ENCODE results near the gene ASB4.
A peak's percentile ranks its signal among the peaks of the same experiment; 100 is the strongest.
"Not testable (repeated sequence)": the region's sequence is repeated elsewhere in the genome, so short reads cannot be mapped to it uniquely, and the experiment has no call there.

Gene ASB4

DNA sequence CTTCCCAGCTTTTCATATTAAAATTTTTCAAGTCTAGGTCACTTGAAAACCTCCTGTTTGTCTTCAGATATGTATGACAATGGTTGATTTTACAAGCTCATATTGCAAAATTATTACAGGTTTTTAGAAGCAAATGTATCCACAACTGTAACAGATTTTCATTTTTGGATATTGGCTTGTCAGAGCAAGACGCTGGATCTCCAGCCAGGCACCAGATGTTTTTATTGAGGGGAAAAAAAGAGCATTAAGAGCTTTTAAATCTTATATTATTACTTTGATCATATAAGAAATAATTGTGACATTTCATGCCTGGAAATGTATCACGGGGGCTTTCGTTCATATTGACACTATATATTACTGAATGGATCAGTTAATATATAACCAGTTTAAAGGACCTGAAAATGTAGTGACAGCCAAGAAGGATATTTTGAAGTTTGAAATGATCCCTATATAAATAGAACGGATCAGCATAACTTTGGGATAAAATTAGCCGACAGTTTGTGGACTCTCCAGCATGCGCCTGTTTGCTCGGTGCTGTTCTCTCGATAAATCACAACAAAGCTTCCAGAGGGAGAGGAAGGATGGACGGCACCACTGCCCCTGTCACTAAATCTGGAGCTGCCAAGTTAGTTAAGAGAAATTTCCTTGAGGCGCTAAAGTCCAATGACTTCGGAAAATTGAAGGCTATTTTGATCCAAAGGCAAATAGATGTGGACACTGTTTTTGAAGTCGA lies at the start of gene ASB4:
TSS of gene ASB4 (plus strand) at position 553 of the 733 bp plus-strand sequence. CDS start at position 582, 29 bp downstream.
- DNase-seq (ENCODE audit: low spot score): no peak

DNA sequence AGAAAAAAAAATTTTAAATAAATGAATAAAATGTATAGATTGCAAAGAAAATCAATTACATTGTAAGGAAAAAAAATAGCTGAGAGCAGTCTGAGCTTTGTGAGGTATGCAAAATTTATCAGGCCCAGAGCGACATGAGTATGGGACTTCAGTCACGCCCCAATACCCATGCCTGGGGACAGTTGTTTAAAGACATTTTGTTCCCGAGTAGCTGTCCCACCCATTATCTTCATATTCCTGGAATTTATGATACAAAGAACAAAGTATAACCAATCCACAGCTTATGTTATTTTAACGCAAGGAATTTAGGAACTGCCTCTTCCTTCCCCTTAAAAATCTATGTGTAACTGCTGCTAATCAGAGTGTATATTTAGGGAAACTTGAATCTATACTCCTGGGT lies 49.3 kb upstream of the ASB4 start:
- no peak for DNase-seq (ENCODE audit: low spot score)

- DNase-seq (ENCODE audit: low spot score): no peak
Measured at GRCh38 chr7:95440394-95441038, 45.2 kb upstream of the ASB4 start.

DNA sequence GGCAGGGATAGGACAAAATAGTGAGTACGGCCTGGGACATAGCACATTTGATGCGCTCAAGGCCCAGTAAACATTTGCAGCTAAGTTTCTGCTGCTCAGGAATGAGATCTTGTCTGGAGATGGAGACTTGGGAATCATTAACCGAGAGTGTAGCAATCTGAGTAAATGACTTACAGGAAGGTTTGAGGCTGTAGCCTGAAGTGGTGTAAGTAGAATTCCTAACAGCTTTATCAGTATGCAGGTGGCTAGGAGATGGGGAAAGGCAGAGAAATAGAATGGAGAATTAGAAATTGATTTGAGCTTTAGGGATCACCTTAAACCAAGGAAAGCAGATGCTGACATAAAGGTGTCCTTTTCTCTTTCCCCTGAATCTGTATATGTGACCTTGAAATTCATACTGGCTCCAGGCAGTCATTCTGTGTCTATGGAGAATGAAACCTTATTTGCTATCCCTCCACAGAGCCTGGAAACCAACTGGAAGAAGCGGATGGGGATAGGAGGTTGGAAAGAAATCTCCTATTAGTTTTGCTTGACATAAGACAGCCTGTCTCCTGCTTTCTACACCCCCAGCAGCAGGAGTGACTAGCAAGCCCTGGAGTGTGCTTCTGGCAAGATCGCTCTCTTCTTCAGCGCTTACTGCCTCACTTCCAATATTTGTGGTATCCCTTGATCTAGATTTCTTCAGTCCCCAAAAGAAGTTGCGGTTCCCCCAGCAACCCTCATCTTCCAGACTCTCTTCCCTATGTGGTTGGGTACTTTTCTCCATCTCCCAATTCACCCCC lies 44.5 kb upstream of the ASB4 start:
- no peak for DNase-seq (ENCODE audit: low spot score)

GRCh38 chr7:95444796-95445195 lies 40.9 kb upstream of the ASB4 start:
- DNase-seq (ENCODE audit: low spot score): no peak

- DNase-seq (ENCODE audit: low spot score): no peak
Measured at GRCh38 chr7:95446618-95447017, 39.1 kb upstream of the ASB4 start.

GRCh38 chr7:95454438-95455045 lies 31.2 kb upstream of the ASB4 start:
- no peak for DNase-seq (ENCODE audit: low spot score)

DNA sequence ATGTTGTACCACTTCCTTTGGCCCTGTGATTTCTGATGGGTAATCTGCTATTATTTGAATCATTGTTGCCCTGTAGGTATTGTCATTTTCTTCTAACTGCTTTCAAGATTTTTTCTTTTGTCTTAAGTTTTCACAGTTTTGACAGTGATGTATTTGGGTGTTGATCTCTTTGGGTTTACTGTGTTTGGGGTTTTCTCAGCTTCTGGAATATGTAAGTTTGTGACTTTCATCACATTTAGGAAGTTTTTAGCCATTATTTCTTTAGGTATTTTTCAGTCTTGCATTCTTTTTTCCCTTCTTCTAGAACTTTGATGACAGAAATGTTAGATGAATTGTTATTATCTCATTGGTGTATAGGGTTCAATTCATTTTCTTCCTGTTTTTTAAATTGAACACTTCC lies 27.8 kb upstream of the ASB4 start:
- DNase-seq (ENCODE audit: low spot score): no peak

- not testable (repeated sequence) for DNase-seq (ENCODE audit: low spot score)
Measured at GRCh38 chr7:95460653-95461052, 25.1 kb upstream of the ASB4 start.

DNA sequence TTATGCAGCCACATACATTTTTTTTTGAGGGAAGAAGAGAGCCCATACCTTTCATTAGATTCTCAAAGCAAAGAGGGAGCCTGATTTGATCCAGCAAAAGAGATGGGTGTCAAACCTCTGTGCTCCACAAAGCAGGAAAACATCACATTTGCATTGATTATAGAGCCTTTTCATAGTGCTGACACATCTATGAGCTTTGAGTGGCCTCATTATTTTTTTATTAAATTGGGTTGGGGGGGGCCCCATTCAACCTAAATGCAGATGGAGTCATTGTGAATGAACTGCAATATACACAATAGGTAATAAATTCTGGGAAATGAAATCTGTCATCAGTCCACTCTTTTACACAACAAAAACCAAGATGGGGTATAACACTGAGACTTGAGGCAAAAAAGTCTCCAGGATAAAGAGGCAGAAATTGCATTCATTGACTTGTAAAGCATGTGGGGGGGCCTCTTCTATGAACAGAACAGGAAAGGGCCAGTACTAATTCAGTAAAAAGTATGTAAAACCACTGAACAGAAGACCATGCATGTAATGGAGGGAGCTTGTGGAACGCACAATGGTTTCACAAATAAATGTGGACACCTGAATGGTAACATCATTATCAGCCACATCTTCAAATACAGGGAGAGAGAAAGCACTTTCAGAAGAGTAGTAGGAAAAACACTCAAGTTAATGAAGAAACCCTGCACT lies 17.7 kb upstream of the ASB4 start:
- DNase-seq (ENCODE audit: low spot score): no peak

- no peak for DNase-seq (ENCODE audit: low spot score)
Measured at GRCh38 chr7:95469187-95469586, 16.6 kb upstream of the ASB4 start.

- DNase-seq (ENCODE audit: low spot score): no peak
Measured at GRCh38 chr7:95469848-95470247, 15.9 kb upstream of the ASB4 start.

- no peak for DNase-seq (ENCODE audit: low spot score)
Measured at GRCh38 chr7:95470452-95470851, 15.3 kb upstream of the ASB4 start.

DNA sequence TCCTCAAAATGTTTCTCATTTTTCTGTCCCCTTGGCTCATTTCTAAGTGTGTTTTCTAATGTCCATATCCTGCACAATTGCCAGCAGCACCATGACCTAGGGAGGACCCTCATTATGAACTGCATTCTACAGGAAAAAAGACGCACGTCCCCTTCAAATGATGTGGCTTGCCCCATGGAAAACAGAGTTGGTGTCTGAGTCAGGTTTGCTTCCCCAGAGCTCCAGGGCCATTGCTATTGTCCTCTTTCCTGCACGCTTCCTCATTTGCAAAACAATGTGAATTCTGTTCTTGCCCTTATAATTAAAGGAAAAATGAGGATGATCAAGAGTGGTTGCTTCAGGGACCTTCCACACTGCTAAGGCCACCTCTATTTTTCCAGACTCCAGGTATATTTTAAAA lies 14.7 kb upstream of the ASB4 start:
- no peak for DNase-seq (ENCODE audit: low spot score)

DNA sequence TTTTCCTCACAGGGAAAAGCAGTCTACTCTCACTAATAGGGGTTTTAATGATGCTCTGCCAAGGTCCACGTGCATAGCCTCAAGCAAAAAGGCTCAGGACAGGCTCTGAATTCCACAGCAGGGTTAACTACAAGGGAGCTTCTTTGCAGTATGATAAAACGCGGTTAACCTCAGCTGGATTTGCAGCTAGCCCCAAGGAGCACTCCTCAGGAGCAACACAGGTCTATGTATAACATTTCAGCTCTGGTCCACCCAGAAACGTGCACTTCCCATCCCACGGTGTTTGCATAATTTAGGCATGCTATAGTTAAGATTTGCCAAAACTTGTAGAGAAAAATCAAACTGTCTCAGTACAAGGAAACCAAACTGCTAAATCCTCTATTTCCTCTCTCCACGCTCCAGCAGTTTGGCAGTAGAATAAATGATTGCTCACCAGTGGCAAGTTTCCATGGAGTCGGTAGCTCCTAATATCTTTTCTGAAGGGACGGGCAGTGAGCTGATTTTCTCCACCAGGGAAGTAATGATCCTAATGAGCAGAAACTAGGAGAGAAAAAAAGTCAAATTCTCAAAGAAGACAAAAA lies 13.1 kb upstream of the ASB4 start:
- no peak for DNase-seq (ENCODE audit: low spot score)

GRCh38 chr7:95473276-95473985 lies 12.3 kb upstream of the ASB4 start:
- no peak for DNase-seq (ENCODE audit: low spot score)

- no peak for DNase-seq (ENCODE audit: low spot score)
Measured at GRCh38 chr7:95476072-95476847, 9.5 kb upstream of the ASB4 start.

- DNase-seq (ENCODE audit: low spot score): peak; percentile 22
Measured at GRCh38 chr7:95476904-95477594, 8.7 kb upstream of the ASB4 start.

- no peak for DNase-seq (ENCODE audit: low spot score)
Measured at GRCh38 chr7:95478272-95479037, 7.3 kb upstream of the ASB4 start.
